ENCODE results near the gene KCNK4.

The KCNK4 gene

DNA sequence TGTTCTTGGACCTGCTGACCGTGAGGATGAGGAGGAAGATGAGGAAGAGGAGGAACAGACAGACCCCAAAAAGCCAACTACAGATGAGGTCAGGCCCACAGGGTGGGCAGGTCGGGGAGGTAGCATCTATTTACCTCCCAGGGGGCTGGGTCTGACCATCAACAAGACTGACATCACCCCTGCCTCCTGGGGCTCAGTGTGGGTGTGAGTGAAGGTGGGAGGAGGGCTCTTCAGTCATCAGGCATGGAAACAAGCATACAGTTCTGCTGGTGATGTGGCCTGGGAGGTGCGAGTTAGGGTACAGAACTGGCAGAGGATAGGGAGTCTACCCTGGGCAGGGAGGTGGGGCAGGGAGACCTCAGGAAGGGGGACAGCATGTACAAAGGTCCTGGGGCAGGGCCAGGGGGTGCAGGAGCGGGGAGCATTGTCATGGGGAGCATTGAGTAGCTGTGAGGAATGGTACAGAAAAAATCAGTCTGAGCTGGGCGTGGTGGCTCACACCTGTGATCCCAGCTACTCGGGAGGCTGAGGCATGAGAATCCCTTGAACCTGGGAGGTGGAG is 30.9 kb upstream of the KCNK4 start:
- H3K4me3 Mint-ChIP-seq = no peak overlapping the region
- H3K27me3 Mint-ChIP-seq (ENCODE audit: low read depth) = no peaks in the 10 kb centered on the region
- H3K9me3 Mint-ChIP-seq = no peaks in the 10 kb centered on the region
- peak overlapping the region; percentile 28 for H3K27ac Mint-ChIP-seq
- peaks cover 6% of the 10 kb centered on the region for H3K4me1 Mint-ChIP-seq (ENCODE audit: low read depth)
- peaks cover 20% of the 10 kb centered on the region for H3K36me3 Mint-ChIP-seq (ENCODE audit: low read depth)

DNA sequence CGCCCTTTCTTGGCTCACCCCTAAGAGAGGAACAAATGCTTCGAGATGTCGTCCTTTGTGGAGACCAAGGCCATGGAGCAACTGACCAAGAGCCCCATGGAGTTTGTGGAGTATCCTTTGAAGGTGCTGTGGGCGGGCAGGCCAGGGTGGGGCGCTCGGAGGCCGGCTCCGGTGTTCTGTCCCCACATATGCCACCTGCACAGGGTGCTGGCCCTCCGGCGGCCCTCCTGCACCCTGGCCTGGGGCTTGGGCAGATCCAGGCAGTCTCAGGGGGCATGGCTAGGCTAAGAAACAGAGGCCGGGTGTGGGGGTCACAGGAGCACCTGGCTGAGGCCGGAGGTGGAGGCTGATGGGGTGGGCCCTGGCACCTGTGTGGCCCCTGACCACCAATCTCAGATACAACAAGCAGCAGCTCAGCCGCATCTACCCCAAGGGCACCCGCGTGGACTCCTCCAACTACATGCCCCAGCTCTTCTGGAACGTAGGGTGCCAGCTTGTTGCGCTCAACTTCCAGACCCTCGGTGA is 29.5 kb upstream of the KCNK4 start:
- Mint-ChIP-seq H3K27ac (no peak overlapping the region), H3K4me3 (no peak overlapping the region), H3K36me3 (ENCODE audit: low read depth) (peaks cover 21% of the 10 kb centered on the region), H3K27me3 (ENCODE audit: low read depth) (no peaks in the 10 kb centered on the region), H3K4me1 (ENCODE audit: low read depth) (peaks cover 6% of the 10 kb centered on the region), H3K9me3 (no peaks in the 10 kb centered on the region)

DNA sequence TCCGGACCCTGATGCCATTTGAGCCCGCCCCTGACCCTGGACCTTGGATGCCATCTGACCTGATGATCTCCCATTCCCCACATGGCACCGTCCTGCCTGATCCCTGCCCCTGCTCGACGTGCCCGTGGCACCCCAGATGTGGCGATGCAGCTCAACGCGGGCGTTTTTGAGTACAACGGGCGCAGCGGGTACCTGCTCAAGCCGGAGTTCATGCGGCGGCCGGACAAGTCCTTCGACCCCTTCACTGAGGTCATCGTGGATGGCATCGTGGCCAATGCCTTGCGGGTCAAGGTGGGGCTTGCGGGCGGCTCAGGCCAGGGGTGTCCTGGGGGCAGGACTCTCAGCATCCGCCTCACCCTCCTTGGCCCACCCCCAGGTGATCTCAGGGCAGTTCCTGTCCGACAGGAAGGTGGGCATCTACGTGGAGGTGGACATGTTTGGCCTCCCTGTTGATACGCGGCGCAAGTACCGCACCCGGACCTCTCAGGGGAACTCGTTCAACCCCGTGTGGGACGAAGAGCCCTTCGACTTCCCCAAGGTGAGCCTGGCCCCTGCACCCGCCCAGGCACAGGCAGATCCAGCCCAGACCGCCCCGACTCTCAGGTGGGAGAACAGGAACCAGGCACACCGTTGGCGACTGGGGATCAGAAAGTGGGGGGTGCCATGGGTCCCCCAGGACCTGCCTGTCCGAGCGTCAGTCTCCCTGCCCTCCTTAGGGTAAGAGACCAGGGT is 28.7 kb upstream of the KCNK4 start:
- H3K27ac Mint-ChIP-seq = no peak overlapping the region
- H3K36me3 Mint-ChIP-seq (ENCODE audit: low read depth) = peaks cover 21% of the 10 kb centered on the region
- no peaks in the 10 kb centered on the region for H3K9me3 Mint-ChIP-seq
- H3K4me1 Mint-ChIP-seq (ENCODE audit: low read depth) = peaks cover 6% of the 10 kb centered on the region
- no peaks in the 10 kb centered on the region for H3K27me3 Mint-ChIP-seq (ENCODE audit: low read depth)
- H3K4me3 Mint-ChIP-seq = no peak overlapping the region

GRCh38 chr11:64263021-64263946 is 27.8 kb upstream of the KCNK4 start:
- H3K36me3 Mint-ChIP-seq (ENCODE audit: low read depth) = peaks cover 18% of the 10 kb centered on the region
- no peaks in the 10 kb centered on the region for H3K9me3 Mint-ChIP-seq
- H3K4me3 Mint-ChIP-seq = no peak overlapping the region
- H3K27ac Mint-ChIP-seq = no peak overlapping the region
- H3K27me3 Mint-ChIP-seq (ENCODE audit: low read depth) = no peaks in the 10 kb centered on the region
- peaks cover 9% of the 10 kb centered on the region for H3K4me1 Mint-ChIP-seq (ENCODE audit: low read depth)

DNA sequence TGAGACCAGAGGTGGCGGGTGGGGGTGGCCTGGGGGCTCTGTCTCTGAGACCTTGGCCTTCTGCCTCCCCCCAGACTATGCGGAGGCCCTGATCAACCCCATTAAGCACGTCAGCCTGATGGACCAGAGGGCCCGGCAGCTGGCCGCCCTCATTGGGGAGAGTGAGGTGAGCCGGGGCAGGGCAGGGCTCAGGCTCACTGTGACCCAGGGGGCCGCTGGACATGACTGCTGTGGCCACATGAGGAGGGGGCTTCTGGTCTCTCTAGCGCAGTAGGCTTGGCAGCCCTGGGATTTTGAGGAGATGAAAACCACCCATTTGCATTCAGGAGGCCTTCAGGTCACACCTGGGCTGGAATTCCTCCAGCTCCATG is 27.2 kb upstream of the KCNK4 start:
- Mint-ChIP-seq H3K36me3 (ENCODE audit: low read depth) (peaks cover 21% of the 10 kb centered on the region), H3K27ac (no peak overlapping the region), H3K9me3 (no peaks in the 10 kb centered on the region), H3K27me3 (ENCODE audit: low read depth) (no peaks in the 10 kb centered on the region), H3K4me1 (ENCODE audit: low read depth) (peaks cover 14% of the 10 kb centered on the region), H3K4me3 (no peak overlapping the region)

GRCh38 chr11:64264371-64264852 is 26.7 kb upstream of the KCNK4 start:
- H3K36me3 Mint-ChIP-seq (ENCODE audit: low read depth) = peaks cover 21% of the 10 kb centered on the region
- no peak overlapping the region for H3K4me3 Mint-ChIP-seq
- peaks cover 14% of the 10 kb centered on the region for H3K4me1 Mint-ChIP-seq (ENCODE audit: low read depth)
- H3K27me3 Mint-ChIP-seq (ENCODE audit: low read depth) = no peaks in the 10 kb centered on the region
- H3K27ac Mint-ChIP-seq = no peak overlapping the region
- no peaks in the 10 kb centered on the region for H3K9me3 Mint-ChIP-seq

- no peak overlapping the region for H3K4me3 Mint-ChIP-seq
- H3K27ac Mint-ChIP-seq = no peak overlapping the region
- peaks cover 14% of the 10 kb centered on the region for H3K4me1 Mint-ChIP-seq (ENCODE audit: low read depth)
- H3K36me3 Mint-ChIP-seq (ENCODE audit: low read depth) = peaks cover 14% of the 10 kb centered on the region
- no peaks in the 10 kb centered on the region for H3K27me3 Mint-ChIP-seq (ENCODE audit: low read depth)
- no peaks in the 10 kb centered on the region for H3K9me3 Mint-ChIP-seq
Measured at GRCh38 chr11:64265176-64266160, 25.6 kb upstream of the KCNK4 start.

DNA sequence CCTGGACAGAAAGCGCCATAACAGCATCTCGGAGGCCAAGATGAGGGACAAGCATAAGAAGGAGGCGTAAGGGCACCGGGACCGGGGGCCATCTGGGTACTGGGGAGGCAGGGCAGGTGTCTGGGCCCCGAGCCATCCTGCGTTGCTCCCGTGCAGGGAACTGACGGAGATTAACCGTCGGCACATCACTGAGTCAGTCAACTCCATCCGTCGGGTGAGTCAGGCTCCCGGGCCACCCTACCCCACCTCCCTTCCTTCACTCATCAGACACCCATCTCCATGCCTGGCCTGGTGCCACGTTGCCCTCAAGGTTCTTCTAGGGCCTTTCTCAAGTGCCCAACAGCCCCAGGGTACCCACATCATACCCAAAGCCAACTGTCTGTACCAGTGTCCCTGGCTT is 24.8 kb upstream of the KCNK4 start:
- H3K27me3 Mint-ChIP-seq (ENCODE audit: low read depth) = no peaks in the 10 kb centered on the region
- peaks cover 12% of the 10 kb centered on the region for H3K36me3 Mint-ChIP-seq (ENCODE audit: low read depth)
- peaks cover 14% of the 10 kb centered on the region for H3K4me1 Mint-ChIP-seq (ENCODE audit: low read depth)
- no peak overlapping the region for H3K27ac Mint-ChIP-seq
- no peak overlapping the region for H3K4me3 Mint-ChIP-seq
- H3K9me3 Mint-ChIP-seq = no peaks in the 10 kb centered on the region

GRCh38 chr11:64267207-64267945 is 23.7 kb upstream of the KCNK4 start:
- Mint-ChIP-seq H3K9me3 (no peaks in the 10 kb centered on the region), H3K4me3 (no peak overlapping the region), H3K27me3 (ENCODE audit: low read depth) (no peaks in the 10 kb centered on the region), H3K36me3 (ENCODE audit: low read depth) (peaks cover 13% of the 10 kb centered on the region), H3K27ac (no peak overlapping the region), H3K4me1 (ENCODE audit: low read depth) (peaks cover 20% of the 10 kb centered on the region)

DNA sequence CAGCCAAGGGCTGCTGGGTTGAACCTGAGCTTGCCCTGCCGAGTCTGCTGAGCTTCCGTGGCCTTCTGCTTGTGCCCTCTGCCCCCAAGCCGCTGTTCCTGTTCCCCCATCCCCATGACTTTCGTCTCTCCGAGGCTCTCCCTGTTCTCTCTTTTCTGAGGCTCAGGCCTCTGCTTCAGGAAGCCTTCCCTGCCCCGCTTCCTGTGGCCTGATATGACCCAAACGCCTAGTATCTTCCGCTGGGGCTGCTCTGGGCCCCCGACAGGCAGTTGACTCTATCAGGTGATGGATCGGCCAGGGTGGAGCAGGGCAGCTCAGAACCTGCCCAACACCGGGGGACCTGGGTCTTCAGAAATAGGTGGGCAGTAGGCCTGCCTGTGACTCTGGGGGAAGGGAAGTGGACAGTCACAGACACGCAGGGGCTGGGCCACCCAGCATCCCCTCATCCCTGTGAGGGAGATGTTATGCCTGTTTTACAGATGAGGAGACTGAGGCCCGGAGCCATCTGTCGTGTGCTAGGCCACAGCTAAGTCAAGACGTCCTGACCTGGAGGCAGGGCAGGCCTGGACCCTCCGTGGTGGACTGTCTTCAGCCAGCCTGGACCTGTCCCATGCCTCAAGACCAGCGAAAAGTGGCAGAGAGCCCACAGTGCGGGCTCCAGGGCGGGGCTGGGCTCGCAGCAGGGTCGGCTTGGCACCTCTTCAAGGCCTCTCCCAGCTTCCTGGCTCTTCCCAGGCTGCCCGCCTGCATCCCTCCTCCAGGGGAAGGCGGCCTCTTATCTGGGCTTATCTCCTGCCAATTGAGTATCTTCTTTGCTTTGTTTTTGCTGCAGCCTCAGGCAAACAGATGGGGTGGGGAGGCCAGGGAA is 22.8 kb upstream of the KCNK4 start:
- peaks cover 21% of the 10 kb centered on the region for H3K4me1 Mint-ChIP-seq (ENCODE audit: low read depth)
- peak overlapping the region; percentile 99 for H3K27ac Mint-ChIP-seq
- H3K4me3 Mint-ChIP-seq = peak overlapping the region; percentile 89
- peaks cover 10% of the 10 kb centered on the region for H3K36me3 Mint-ChIP-seq (ENCODE audit: low read depth)
- H3K9me3 Mint-ChIP-seq = no peaks in the 10 kb centered on the region
- no peaks in the 10 kb centered on the region for H3K27me3 Mint-ChIP-seq (ENCODE audit: low read depth)

DNA sequence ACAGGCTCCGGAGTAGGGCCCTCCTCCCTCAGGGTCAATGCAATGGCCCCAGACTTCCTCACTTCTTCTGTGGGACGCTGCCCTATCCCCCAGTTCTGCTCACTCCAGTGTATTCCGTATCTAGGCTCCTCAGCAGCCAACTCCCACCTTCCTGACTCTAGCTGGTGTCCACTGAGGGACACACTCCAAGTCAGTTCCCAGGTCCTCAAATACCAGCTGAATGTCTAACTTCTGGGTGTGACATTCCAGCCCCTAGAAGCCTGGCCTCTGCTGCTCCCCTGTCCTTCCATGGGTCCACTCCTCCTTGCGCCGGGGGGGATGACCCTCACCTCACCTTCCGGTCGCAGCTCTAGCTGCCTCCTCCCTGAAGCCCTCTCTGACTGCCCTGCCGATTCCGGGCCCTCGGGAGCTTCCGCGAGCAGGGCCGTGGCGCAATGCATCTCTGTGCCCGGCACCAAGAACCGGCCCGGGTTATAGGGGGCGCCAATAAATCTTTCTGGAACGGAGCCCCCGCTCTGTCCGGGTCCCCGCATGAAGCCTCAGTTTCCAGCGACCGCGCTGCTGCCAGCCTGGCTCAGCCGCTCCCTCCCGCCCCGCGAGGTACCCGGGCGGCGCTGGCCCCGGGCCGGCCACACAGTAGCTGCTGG is 22.1 kb upstream of the KCNK4 start:
- H3K4me3 Mint-ChIP-seq = peak overlapping the region; percentile 89
- peaks cover 9% of the 10 kb centered on the region for H3K36me3 Mint-ChIP-seq (ENCODE audit: low read depth)
- H3K4me1 Mint-ChIP-seq (ENCODE audit: low read depth) = peaks cover 23% of the 10 kb centered on the region
- no peaks in the 10 kb centered on the region for H3K27me3 Mint-ChIP-seq (ENCODE audit: low read depth)
- peak overlapping the region; percentile 99 for H3K27ac Mint-ChIP-seq
- H3K9me3 Mint-ChIP-seq = no peaks in the 10 kb centered on the region

DNA sequence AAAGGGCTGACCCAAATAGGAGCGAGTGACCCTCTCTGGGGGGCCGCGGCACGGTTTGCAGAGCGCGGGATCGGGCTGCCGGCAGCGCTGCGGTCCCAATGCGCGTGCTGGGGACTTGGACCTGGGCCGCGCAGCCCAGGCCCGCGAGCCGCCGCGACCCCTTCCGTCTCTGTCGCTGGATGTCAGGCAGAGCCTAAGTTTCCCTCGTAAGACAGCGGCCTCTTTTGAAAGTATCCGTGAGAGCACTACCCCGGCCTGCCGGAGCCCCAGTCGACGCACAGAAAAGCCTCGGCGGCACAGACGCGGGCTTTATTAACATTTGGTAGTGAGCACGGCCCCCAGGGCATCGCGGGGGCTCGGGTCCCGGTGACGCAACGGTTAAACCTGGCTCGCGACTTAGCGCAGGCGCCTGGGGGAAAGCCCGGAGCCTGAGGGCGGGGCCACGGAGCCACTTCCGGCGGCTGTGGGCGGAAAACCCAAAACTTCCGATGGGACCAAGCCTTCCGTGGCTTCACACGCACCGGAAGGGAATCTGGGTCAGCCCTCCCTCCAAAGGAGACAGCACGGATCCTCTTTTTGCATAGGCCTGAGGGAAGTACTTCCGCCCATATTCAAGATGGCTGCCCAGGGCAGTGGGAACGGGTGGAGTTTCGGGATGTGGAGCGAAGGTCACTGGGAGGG is 21.4 kb upstream of the KCNK4 start:
- no peaks in the 10 kb centered on the region for H3K9me3 Mint-ChIP-seq
- H3K27me3 Mint-ChIP-seq (ENCODE audit: low read depth) = no peaks in the 10 kb centered on the region
- peak overlapping the region; percentile 89 for H3K4me3 Mint-ChIP-seq
- H3K36me3 Mint-ChIP-seq (ENCODE audit: low read depth) = peaks cover 9% of the 10 kb centered on the region
- peak overlapping the region; percentile 99 for H3K27ac Mint-ChIP-seq
- H3K4me1 Mint-ChIP-seq (ENCODE audit: low read depth) = peaks cover 23% of the 10 kb centered on the region

Data from T-helper 1 cell treated with Interleukin-12 subunit alpha and Interleukin-12 subunit beta and Interleukin-4 antibody, amounts not matched to agents 30 μg/mL and 1 μg/mL, for 36 hours (primary cell).